Chondrocyte (in vitro differentiated cells): ENCODE results near the gene HCST. TPM values are rescaled to one million over a fixed set of nuclear protein-coding genes. Genes with fewer than 3 reads are reported as not detected.
A peak's percentile ranks its signal among the peaks of the same experiment; 100 is the strongest.

Experiments
- DNase-seq: peaks from one replicate; pipeline ENCODE4 v3.0.0; 2021; ENCODE audit warnings: mixed read lengths, low spot score
- H3K27ac Mint-ChIP-seq: one replicate; pipeline ENCODE4 v1.8.0; 2021; ENCODE audit warnings: mild to moderate bottlenecking, moderate library complexity, mixed read lengths; ENCODE audit not compliant: unreplicated experiment
- H3K27me3 Mint-ChIP-seq: 2 replicates; pipeline ENCODE4 v1.8.0; 2021; ENCODE audit warnings: low read depth, mixed read lengths
- H3K36me3 Mint-ChIP-seq: 2 replicates; pipeline ENCODE4 v1.8.0; 2021; ENCODE audit warnings: low read depth, mixed read lengths
- H3K4me1 Mint-ChIP-seq: 2 replicates; pipeline ENCODE4 v1.8.0; 2021; ENCODE audit warnings: low read depth, mild to moderate bottlenecking, mixed read lengths
- H3K4me3 Mint-ChIP-seq: one replicate; pipeline ENCODE4 v1.8.0; 2021; ENCODE audit warnings: mild to moderate bottlenecking, moderate library complexity, mixed read lengths; ENCODE audit not compliant: unreplicated experiment
- H3K9me3 Mint-ChIP-seq: 2 replicates; pipeline ENCODE4 v1.8.0; 2021; ENCODE audit warnings: low read depth, mixed read lengths
- CTCF ChIP-seq: fragments of 200-600 bp; sonication (generic); IDR thresholded peaks from 2 replicates; pipeline ENCODE4 v1.5.0; 2021; ENCODE audit warnings: antibody characterized with exemption, mild to moderate bottlenecking, moderate library complexity
- long read RNA-seq: library from polyadenylated mRNA; stranded (forward); transcript quantifications from one replicate; pipeline ENCODE4 v2.0.0, GENCODE V29; 2021
- total RNA-seq: library from RNA; stranded (reverse); gene quantifications from 3 replicates; pipeline ENCODE4 v1.2.1, GENCODE V29; 2021

The HCST gene
- total RNA-seq: 0.50 to 1.0 TPM in 2 of 3 replicates, not detected in the other
- long read RNA-seq, partial matches to known transcripts: 1 of 3 reads
- long read RNA-seq, other reads (novel, unspliced or antisense): 2 of 3 reads

- Mint-ChIP-seq H3K36me3 (no peaks in the 10 kb centered on the region), H3K27ac (peak within 1 kb of the TSS; percentile 14), H3K4me1 (peaks cover 34% of the 10 kb centered on the region), H3K4me3 (peak within 1 kb of the TSS; percentile 53), H3K27me3 (no peaks in the 10 kb centered on the region), H3K9me3 (no peaks in the 10 kb centered on the region)
- DNase-seq: no peak
- no peak for TF ChIP-seq CTCF
Observed at GRCh38 chr19:35901854-35902661, at the start of gene HCST. TSS of gene HCST (plus strand) at chr19:35902529. CDS start at chr19:35902594, 65 bp downstream.

GRCh38 chr19:35853038-35853756, 49.1 kb upstream of the HCST start:
- H3K4me3 Mint-ChIP-seq: no peak overlapping the region
- peaks cover 60% of the 10 kb centered on the region for H3K27me3 Mint-ChIP-seq
- no peak for DNase-seq
- H3K36me3 Mint-ChIP-seq: peaks cover 2% of the 10 kb centered on the region
- TF ChIP-seq CTCF: no peak
- H3K27ac Mint-ChIP-seq: no peak overlapping the region
- H3K4me1 Mint-ChIP-seq: peaks cover 4% of the 10 kb centered on the region
- no peaks in the 10 kb centered on the region for H3K9me3 Mint-ChIP-seq

- Mint-ChIP-seq H3K27me3 (peaks cover 70% of the 10 kb centered on the region), H3K36me3 (peaks cover 2% of the 10 kb centered on the region), H3K4me1 (peaks cover 9% of the 10 kb centered on the region), H3K27ac (no peak within 1 kb of the TSS), H3K4me3 (peak within 1 kb of the TSS; percentile 68), H3K9me3 (no peaks in the 10 kb centered on the region)
- DNase-seq: no peak
- TF ChIP-seq CTCF: no peak
Observed at GRCh38 chr19:35856546-35857149, 45.7 kb upstream of the HCST start, which contains the start of gene KIRREL2. TSS of gene KIRREL2 (plus strand) at chr19:35856911. CDS start at chr19:35857120, 209 bp downstream.

GRCh38 chr19:35858311-35858710, 44.0 kb upstream of the HCST start:
- Mint-ChIP-seq H3K4me3 (no peak overlapping the region), H3K27me3 (peaks cover 68% of the 10 kb centered on the region), H3K36me3 (no peaks in the 10 kb centered on the region), H3K9me3 (no peaks in the 10 kb centered on the region), H3K27ac (no peak overlapping the region), H3K4me1 (peaks cover 9% of the 10 kb centered on the region)
- no peak for DNase-seq
- no peak for TF ChIP-seq CTCF

GRCh38 chr19:35859414-35859813, 42.9 kb upstream of the HCST start:
- DNase-seq: no peak
- peaks cover 9% of the 10 kb centered on the region for H3K4me1 Mint-ChIP-seq
- no peaks in the 10 kb centered on the region for H3K9me3 Mint-ChIP-seq
- H3K27me3 Mint-ChIP-seq: peaks cover 63% of the 10 kb centered on the region
- no peak overlapping the region for H3K4me3 Mint-ChIP-seq
- TF ChIP-seq CTCF: no peak
- no peak overlapping the region for H3K27ac Mint-ChIP-seq
- H3K36me3 Mint-ChIP-seq: no peaks in the 10 kb centered on the region
